ENCODE measurements around the gene STARD5. TPM values are rescaled to one million over a fixed set of nuclear protein-coding genes. Genes with fewer than 3 reads are reported as not detected.

The STARD5 gene, protein sequence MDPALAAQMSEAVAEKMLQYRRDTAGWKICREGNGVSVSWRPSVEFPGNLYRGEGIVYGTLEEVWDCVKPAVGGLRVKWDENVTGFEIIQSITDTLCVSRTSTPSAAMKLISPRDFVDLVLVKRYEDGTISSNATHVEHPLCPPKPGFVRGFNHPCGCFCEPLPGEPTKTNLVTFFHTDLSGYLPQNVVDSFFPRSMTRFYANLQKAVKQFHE
- polyA plus RNA-seq (2013), result 15.7 TPM

DNA sequence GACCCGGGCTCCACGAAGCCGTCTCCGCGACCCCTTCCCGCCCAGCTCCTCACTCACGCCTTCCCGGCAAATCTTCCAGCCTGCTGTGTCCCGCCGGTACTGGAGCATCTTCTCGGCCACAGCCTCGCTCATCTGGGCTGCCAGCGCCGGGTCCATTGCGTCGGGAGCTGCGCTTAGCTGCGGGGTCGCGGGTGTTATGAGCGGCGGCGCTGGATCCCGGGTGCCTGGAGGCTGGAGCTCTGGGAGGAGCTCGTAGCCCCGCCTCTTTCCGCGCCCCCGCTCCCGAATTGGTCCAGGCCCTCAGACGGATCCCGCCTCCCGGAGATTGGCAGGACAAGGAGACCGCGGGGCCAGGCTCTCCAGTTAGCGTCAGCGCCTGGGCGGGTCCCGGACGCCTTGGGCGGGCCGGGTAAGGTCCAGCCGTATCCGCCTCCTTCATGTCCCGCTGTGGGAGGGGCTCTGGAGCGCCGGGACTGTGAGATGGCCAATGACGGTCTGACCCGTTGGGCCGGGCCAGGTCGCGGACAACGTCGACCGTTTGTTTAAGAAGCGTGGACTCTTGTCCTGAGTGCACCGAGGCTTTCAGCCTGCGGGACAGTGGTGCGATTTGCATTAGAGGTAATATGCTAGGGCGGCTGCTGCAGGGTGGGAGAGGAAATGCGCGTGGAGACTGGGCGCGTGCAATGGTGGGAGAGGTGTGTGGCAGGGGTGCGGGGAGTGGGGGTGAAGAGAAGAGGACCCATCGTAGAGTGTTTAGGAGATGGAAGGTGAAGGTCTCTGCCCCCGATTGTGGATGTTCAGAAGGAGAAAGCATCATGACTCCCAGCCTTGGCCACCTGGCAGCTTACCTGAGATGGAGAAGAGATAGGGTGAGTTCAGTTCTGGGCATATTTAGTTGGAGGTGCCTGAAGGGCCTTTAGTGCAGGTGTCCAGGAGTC, at the start of gene STARD5:
STARD5 (minus strand) TSS at position 198 of the 938 bp plus-strand sequence; CDS start at position 156, 42 bp downstream.
- CTCF ChIA-PET, result interaction anchor here (1.0 to 2.8 kb wide), 5 partner anchors 9 to 49 kb away, joined by 3 to 8 read pairs (median 3); no protein-coding TSS in a partner anchor
- Histone ChIP-seq H3K4me3 (ENCODE audit: control insufficient read depth in 1 of 7, extremely low read depth in 1 of 7, insufficient read depth in 4 of 7, low read depth in 2 of 7, low read length in 6 of 7) (peak within 1 kb of the TSS; percentile 80 to 90 (median 89)), H3K9me3 (ENCODE audit: control extremely low read depth in 1 of 5, control insufficient read depth in 4 of 5, insufficient read depth in 2 of 5, low read depth in 1 of 5, low read length in 4 of 5) (no peaks in the 10 kb centered on the region), H3K27me3 (replicated peaks in 2 of 5; ENCODE audit: control insufficient read depth in 4 of 5, insufficient read depth in 5 of 5, low read length in 4 of 5) (no peaks in the 10 kb centered on the region), H3K4me1 (ENCODE audit: control extremely low read depth in 1 of 4, control insufficient read depth in 4 of 4, insufficient read depth in 4 of 4, low read length in 3 of 4) (peaks cover 4 to 21% (median 21%) of the 10 kb centered on the region in 4 experiments), H3K36me3 (ENCODE audit: control insufficient read depth in 4 of 4, insufficient read depth in 4 of 4, low read length in 3 of 4) (peaks cover 0 to 21% (median 10%) of the 10 kb centered on the region in 4 experiments), H3K27ac (ENCODE audit: insufficient read depth in 1 of 2, low read depth in 1 of 2, low read length in 2 of 2, poor library complexity in 1 of 2, severe bottlenecking in 2 of 2) (no peak within 1 kb of the TSS)
- DNase-seq, result peak; percentile 93
- POLR2A ChIA-PET, result interaction anchor here (0.6 to 0.9 kb wide), 3 partner anchors 11 to 27 kb away, joined by 3 read pairs; no protein-coding TSS in a partner anchor
- 0% methylated on average over 59 of the region's 67 CpGs for WGBS (ENCODE audit: insufficient coverage)

DNA sequence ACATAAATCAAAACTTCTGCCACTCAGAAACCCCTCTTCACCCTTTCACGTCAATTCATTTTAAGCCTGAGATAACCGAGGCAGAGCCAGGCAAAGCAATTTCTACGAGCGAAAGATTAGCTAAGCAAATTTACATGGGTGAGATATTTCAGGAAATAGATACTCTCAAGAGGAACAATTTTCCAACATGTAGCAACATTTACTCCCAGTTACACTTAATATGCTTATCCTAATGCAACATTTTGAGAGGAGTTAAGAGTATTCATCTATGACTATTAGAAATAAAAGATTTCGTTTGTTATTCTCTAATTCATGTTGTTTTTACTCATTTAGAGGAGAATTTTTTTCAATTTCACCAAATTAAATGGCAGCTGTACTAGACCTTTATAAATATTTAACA, 49.2 kb upstream of the STARD5 start:
- 80% methylated on average over 1 of the region's 5 CpGs for WGBS (ENCODE audit: insufficient coverage)
- H3K4me1 ChIP-seq (ENCODE audit: control extremely low read depth in 1 of 4, control insufficient read depth in 4 of 4, insufficient read depth in 4 of 4, low read length in 3 of 4), result no peaks in the 10 kb centered on the region
- no peaks in the 10 kb centered on the region for H3K27me3 ChIP-seq (replicated peaks in 2 of 5; ENCODE audit: control insufficient read depth in 4 of 5, insufficient read depth in 5 of 5, low read length in 4 of 5)
- no peaks in the 10 kb centered on the region for H3K9me3 ChIP-seq (ENCODE audit: control extremely low read depth in 1 of 5, control insufficient read depth in 4 of 5, insufficient read depth in 2 of 5, low read depth in 1 of 5, low read length in 4 of 5)
- H3K4me3 ChIP-seq (ENCODE audit: control insufficient read depth in 1 of 7, extremely low read depth in 1 of 7, insufficient read depth in 4 of 7, low read depth in 2 of 7, low read length in 6 of 7), result no peak overlapping the region
- ChIA-PET CTCF (interaction anchor here (1.0 to 1.2 kb wide), 2 partner anchors 17 to 36 kb away, joined by 3 read pairs; no protein-coding TSS in a partner anchor), POLR2A (no interaction called here)
- no peak overlapping the region for H3K27ac ChIP-seq (ENCODE audit: insufficient read depth in 1 of 2, low read depth in 1 of 2, low read length in 2 of 2, poor library complexity in 1 of 2, severe bottlenecking in 2 of 2)
- no peak for DNase-seq
- H3K36me3 ChIP-seq (ENCODE audit: control insufficient read depth in 4 of 4, insufficient read depth in 4 of 4, low read length in 3 of 4), result no peaks in the 10 kb centered on the region

GRCh38 chr15:81372575-81372974, 48.6 kb upstream of the STARD5 start:
- no peak overlapping the region for H3K27ac ChIP-seq (ENCODE audit: insufficient read depth in 1 of 2, low read depth in 1 of 2, low read length in 2 of 2, poor library complexity in 1 of 2, severe bottlenecking in 2 of 2)
- no peak overlapping the region for H3K4me3 ChIP-seq (ENCODE audit: control insufficient read depth in 1 of 7, extremely low read depth in 1 of 7, insufficient read depth in 4 of 7, low read depth in 2 of 7, low read length in 6 of 7)
- POLR2A ChIA-PET, result interaction anchor here (1.0 kb wide), 1 partner anchor 16 kb away, joined by 3 read pairs; no protein-coding TSS in a partner anchor
- no peak for DNase-seq
- no peaks in the 10 kb centered on the region for H3K9me3 ChIP-seq (ENCODE audit: control extremely low read depth in 1 of 5, control insufficient read depth in 4 of 5, insufficient read depth in 2 of 5, low read depth in 1 of 5, low read length in 4 of 5)
- H3K4me1 ChIP-seq (ENCODE audit: control extremely low read depth in 1 of 4, control insufficient read depth in 4 of 4, insufficient read depth in 4 of 4, low read length in 3 of 4), result no peaks in the 10 kb centered on the region
- CTCF ChIA-PET, result interaction anchor here (1.0 to 1.9 kb wide), 4 partner anchors 15 to 37 kb away, joined by 3 to 6 read pairs (median 4); no protein-coding TSS in a partner anchor
- no peaks in the 10 kb centered on the region for H3K36me3 ChIP-seq (ENCODE audit: control insufficient read depth in 4 of 4, insufficient read depth in 4 of 4, low read length in 3 of 4)
- 100% methylated on average over 2 of the region's 3 CpGs for WGBS (ENCODE audit: insufficient coverage)
- H3K27me3 ChIP-seq (replicated peaks in 2 of 5; ENCODE audit: control insufficient read depth in 4 of 5, insufficient read depth in 5 of 5, low read length in 4 of 5), result no peaks in the 10 kb centered on the region

DNA sequence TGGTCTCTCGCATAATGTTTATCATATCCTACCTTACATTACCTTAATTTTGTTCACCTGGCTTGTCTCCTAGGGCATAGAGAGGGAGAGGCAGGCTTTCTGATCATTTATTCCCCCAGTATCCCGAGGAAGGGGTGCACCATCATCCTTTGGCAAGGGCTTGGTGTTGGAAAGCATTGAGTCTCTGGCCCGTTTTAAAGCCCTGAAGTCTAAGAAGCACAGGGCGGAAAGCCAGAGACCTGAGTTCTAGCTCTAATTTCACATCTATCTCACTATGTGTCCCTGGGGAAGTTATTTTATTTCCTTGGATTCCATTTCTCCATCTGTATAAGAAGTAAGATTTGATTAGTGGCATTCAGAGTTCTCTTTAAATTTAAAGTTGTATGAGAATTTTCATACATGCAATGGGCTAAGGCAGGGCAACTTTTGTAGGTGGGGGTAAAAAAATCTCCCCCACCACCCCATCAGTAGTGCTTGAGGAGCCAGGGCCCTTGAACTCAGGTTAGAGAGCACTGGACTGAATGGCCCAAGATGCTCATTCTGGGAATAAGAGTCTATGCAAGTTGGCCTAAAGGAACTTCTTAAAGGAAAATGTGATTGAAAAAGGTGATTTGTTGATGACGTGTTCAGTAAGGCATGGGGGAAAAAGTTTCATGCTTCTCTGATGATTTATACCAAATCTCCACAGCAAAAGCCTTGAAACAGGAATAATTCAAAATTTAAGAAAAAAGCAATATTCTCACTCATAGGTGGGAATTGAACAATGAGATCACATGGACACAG, 40.0 kb upstream of the STARD5 start:
- Histone ChIP-seq H3K4me3 (ENCODE audit: control insufficient read depth in 1 of 7, extremely low read depth in 1 of 7, insufficient read depth in 4 of 7, low read depth in 2 of 7, low read length in 6 of 7) (no peak overlapping the region), H3K27ac (ENCODE audit: insufficient read depth in 1 of 2, low read depth in 1 of 2, low read length in 2 of 2, poor library complexity in 1 of 2, severe bottlenecking in 2 of 2) (no peak overlapping the region), H3K27me3 (replicated peaks in 2 of 5; ENCODE audit: control insufficient read depth in 4 of 5, insufficient read depth in 5 of 5, low read length in 4 of 5) (no peaks in the 10 kb centered on the region), H3K4me1 (ENCODE audit: control extremely low read depth in 1 of 4, control insufficient read depth in 4 of 4, insufficient read depth in 4 of 4, low read length in 3 of 4) (no peaks in the 10 kb centered on the region), H3K9me3 (ENCODE audit: control extremely low read depth in 1 of 5, control insufficient read depth in 4 of 5, insufficient read depth in 2 of 5, low read depth in 1 of 5, low read length in 4 of 5) (no peaks in the 10 kb centered on the region), H3K36me3 (ENCODE audit: control insufficient read depth in 4 of 4, insufficient read depth in 4 of 4, low read length in 3 of 4) (peaks cover 0 to 2% (median 0%) of the 10 kb centered on the region in 4 experiments)
- WGBS (ENCODE audit: insufficient coverage), result 87% methylated on average over 2 of the region's 5 CpGs
- DNase-seq, result no peak
- POLR2A ChIA-PET, result no interaction called here
- CTCF ChIA-PET, result no interaction called here

- Histone ChIP-seq H3K36me3 (ENCODE audit: control insufficient read depth in 4 of 4, insufficient read depth in 4 of 4, low read length in 3 of 4) (peaks cover 0 to 2% (median 0%) of the 10 kb centered on the region in 4 experiments), H3K9me3 (ENCODE audit: control extremely low read depth in 1 of 5, control insufficient read depth in 4 of 5, insufficient read depth in 2 of 5, low read depth in 1 of 5, low read length in 4 of 5) (no peaks in the 10 kb centered on the region), H3K4me3 (ENCODE audit: control insufficient read depth in 1 of 7, extremely low read depth in 1 of 7, insufficient read depth in 4 of 7, low read depth in 2 of 7, low read length in 6 of 7) (no peak overlapping the region), H3K27me3 (replicated peaks in 2 of 5; ENCODE audit: control insufficient read depth in 4 of 5, insufficient read depth in 5 of 5, low read length in 4 of 5) (no peaks in the 10 kb centered on the region), H3K4me1 (ENCODE audit: control extremely low read depth in 1 of 4, control insufficient read depth in 4 of 4, insufficient read depth in 4 of 4, low read length in 3 of 4) (no peaks in the 10 kb centered on the region), H3K27ac (ENCODE audit: insufficient read depth in 1 of 2, low read depth in 1 of 2, low read length in 2 of 2, poor library complexity in 1 of 2, severe bottlenecking in 2 of 2) (no peak overlapping the region)
- ChIA-PET POLR2A (no interaction called here), CTCF (no interaction called here)
- WGBS (ENCODE audit: insufficient coverage), result no CpG with 5 or more reads among the region's 3 CpGs
- no peak for DNase-seq
Measured at GRCh38 chr15:81363276-81363675, 39.3 kb upstream of the STARD5 start.

DNA sequence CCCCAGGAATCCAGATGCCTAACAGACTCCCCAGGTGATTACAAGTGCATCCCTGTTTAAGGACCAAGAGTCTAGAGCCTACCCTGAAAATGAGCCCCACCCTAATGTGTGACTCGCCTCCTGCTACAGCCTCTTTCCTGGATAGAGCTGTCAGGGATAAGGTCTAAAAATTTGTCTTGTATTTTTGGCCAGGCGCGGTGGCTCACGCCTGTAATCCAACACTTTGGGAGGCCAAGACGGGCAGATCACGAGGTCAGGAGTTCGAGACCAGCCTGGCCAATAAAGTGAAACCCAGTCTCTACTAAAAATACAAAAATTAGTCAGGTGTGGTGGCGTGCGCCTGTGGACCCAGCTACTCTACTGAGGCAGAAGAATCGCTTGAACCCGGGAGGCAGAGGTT, 38.8 kb upstream of the STARD5 start:
- no peaks in the 10 kb centered on the region for H3K9me3 ChIP-seq (ENCODE audit: control extremely low read depth in 1 of 5, control insufficient read depth in 4 of 5, insufficient read depth in 2 of 5, low read depth in 1 of 5, low read length in 4 of 5)
- CTCF ChIA-PET, result no interaction called here
- no peaks in the 10 kb centered on the region for H3K27me3 ChIP-seq (replicated peaks in 2 of 5; ENCODE audit: control insufficient read depth in 4 of 5, insufficient read depth in 5 of 5, low read length in 4 of 5)
- H3K4me3 ChIP-seq (ENCODE audit: control insufficient read depth in 1 of 7, extremely low read depth in 1 of 7, insufficient read depth in 4 of 7, low read depth in 2 of 7, low read length in 6 of 7), result no peak overlapping the region
- H3K4me1 ChIP-seq (ENCODE audit: control extremely low read depth in 1 of 4, control insufficient read depth in 4 of 4, insufficient read depth in 4 of 4, low read length in 3 of 4), result no peaks in the 10 kb centered on the region
- H3K27ac ChIP-seq (ENCODE audit: insufficient read depth in 1 of 2, low read depth in 1 of 2, low read length in 2 of 2, poor library complexity in 1 of 2, severe bottlenecking in 2 of 2), result no peak overlapping the region
- DNase-seq, result no peak
- 91% methylated on average over 8 of the region's 11 CpGs for WGBS (ENCODE audit: insufficient coverage)
- POLR2A ChIA-PET, result no interaction called here
- H3K36me3 ChIP-seq (ENCODE audit: control insufficient read depth in 4 of 4, insufficient read depth in 4 of 4, low read length in 3 of 4), result peaks cover 0 to 2% (median 0%) of the 10 kb centered on the region in 4 experiments
